GM10266 (cell line): Measurements from ENCODE around the gene ACVR1B.

Source experiments
- DNase-seq: peaks from one replicate; pipeline ENCODE4 v3.0.0; 2012; ENCODE audit errors: extremely low spot score
- TF ChIP-seq, protein P1 (sequence below): IDR thresholded peaks from 2 replicates; pipeline ENCODE4 v1.5.1; 2012; ENCODE audit warnings: mild to moderate bottlenecking, low read depth; ENCODE audit not compliant: control insufficient read depth, insufficient read depth; ENCODE audit errors: missing control alignments

ACVR1B gene

DNA sequence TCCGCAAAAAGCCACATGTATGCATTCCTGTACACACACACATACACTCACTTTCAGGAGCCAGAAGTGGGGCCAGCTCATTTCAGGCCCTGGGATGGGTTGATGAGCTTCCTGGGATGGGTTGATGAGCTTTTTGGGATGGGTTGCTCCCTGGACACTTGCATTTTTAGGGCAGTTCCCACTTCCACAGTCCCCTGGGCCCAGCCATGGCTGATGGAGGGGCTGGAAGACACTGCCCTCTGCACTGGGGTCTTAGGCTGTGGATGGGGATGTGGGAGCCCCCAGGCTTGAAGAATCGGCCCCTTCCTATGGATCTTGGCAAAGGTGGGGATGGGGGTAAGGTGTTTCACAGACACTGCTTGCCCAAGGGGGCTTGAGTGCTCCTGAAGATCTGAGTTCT is 31.5 kb upstream of the ACVR1B start:
- TF ChIP-seq, protein P1, sequence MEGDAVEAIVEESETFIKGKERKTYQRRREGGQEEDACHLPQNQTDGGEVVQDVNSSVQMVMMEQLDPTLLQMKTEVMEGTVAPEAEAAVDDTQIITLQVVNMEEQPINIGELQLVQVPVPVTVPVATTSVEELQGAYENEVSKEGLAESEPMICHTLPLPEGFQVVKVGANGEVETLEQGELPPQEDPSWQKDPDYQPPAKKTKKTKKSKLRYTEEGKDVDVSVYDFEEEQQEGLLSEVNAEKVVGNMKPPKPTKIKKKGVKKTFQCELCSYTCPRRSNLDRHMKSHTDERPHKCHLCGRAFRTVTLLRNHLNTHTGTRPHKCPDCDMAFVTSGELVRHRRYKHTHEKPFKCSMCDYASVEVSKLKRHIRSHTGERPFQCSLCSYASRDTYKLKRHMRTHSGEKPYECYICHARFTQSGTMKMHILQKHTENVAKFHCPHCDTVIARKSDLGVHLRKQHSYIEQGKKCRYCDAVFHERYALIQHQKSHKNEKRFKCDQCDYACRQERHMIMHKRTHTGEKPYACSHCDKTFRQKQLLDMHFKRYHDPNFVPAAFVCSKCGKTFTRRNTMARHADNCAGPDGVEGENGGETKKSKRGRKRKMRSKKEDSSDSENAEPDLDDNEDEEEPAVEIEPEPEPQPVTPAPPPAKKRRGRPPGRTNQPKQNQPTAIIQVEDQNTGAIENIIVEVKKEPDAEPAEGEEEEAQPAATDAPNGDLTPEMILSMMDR = no peak
- DNase-seq = no peak

DNA sequence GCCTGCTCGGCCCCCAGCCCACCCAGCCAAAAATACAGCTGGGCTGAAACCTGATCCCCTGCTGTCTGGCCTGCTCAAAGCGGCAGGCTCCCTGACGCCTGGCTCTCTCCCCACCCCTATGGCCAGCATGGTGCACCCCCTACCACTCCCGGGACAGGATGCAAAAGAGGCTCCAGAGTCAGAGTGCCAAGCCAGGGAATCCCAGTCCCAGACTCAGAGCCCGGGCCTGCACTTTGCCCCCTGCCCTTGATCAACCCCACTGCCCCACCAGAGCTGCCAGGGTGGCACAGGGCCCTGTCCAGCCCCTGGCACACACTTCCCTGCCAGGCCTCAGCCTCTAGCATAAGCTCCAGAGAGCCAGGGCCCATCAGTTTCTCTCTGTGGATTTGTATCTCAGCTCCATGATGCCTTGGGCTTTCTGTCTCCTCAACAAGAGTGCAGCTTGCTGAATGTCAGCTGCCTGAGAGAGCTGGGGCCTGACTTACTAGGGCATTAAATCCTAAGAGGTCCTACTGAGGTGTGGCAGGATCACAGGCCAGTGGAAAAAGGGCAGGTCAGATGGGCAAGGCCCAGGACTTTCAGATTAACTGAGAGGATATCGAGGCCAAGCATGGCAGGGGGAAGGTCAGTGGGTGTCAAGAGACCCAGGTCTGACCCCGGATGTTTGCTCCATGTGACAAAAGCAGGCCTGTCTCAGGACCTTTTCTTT is 30.3 kb upstream of the ACVR1B start:
- DNase-seq = no peak
- TF ChIP-seq, protein P1 = no peak

- TF ChIP-seq, protein P1 = no peak
- DNase-seq = no peak
Observed at GRCh38 chr12:51922146-51922545, 29.4 kb upstream of the ACVR1B start.

- DNase-seq = no peak
- TF ChIP-seq, protein P1 = no peak
Observed at GRCh38 chr12:51922762-51923505, 28.6 kb upstream of the ACVR1B start.

DNA sequence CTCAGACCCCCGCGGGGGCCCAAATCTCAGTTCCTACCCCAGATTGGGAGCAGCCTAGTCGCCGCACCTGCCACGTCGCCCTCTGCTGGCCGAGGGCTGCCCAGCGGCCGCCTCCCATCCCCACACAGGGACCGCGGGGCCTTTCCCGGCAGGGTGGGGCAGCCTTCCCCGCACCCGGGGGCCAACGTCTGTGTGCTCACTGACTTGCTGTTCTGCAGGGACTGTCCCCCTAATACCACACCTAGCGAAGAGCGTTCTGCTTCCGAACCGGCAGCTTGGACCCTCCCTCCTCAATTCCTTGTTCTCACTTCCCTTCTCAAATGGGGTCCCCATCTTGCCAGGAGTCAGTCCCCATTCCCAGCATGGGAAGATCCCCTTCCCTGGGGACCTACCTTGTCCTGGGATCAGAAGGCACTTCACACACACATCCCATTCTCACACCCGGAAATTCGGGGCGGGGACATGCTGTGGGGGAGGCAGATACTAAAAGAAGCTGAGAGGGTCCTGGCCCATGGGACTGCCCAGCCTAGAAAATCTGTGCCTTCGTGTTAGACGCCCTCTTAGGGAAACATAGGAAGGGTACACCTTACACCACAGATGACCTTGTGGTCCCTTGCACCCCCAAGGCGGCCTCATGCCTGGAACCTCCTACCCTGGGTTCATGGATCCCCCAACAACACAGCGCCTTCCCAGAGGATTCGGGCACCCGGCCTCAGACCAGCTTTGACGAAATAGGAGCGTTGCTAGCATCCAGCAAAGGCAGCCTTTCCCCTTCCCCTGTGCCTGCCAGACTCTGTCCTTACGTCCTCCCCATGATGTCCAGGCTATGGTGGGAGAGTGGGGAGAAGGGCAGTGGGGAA is 27.8 kb upstream of the ACVR1B start:
- peak; percentile 68 for DNase-seq

DNA sequence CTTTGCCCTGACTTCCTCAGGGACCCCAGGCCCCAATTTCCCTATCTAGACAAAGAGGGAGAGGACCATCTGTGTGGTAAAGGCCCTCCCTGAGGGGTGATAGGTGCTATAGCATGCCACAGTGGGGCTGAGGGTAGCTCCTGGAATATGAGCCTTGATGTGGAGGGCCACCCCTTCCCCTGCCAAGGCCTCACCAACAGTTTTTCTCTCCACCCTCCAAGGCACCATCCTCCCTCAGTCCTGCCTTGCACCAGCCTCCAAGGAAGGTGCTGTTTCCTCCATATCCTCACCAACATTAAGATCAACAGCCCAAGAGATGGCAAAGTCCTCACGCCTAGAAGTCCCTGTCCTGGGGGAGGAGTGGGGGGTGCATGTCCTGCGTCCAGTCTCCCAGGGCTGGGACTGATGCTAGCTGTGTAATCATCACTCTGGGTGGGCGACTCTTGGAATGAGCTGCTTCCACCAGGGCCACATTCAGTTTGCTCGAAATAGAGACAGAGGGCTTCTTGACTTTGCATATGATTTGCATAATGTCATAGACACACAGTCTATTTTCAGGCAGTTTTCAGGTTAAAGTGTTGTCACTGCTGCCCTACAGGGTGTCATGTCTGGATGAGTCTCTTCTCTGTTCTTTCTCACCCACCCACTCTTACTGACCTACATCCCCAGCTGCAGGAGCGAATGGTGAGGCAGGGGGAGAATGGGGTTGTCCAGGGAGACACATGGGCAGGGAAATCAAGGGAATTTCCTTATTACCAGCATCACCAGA is 26.8 kb upstream of the ACVR1B start:
- peak; percentile 53 for DNase-seq
- TF ChIP-seq, protein P1 = no peak

More for the DNA sequence above, 27.8 kb upstream of the ACVR1B start:
- TF ChIP-seq, protein P1 = peak; percentile 86
